H1 (cell line): Measurements from ENCODE around the gene HECTD4. TPM values are rescaled to one million over a fixed set of nuclear protein-coding genes. Genes with fewer than 3 reads are reported as not detected.

ENCODE experiments used
- CREB1 ChIP-seq: IDR thresholded peaks from 2 replicates; pipeline ENCODE4 v1.6.1; 2012; ENCODE audit warnings: inconsistent platforms
- FOSL1 ChIP-seq: IDR thresholded peaks from 2 replicates; pipeline ENCODE4 v1.6.1; 2011; ENCODE audit warnings: mild to moderate bottlenecking, low read depth, low read length, moderate library complexity; ENCODE audit not compliant: insufficient read depth
- SP2 ChIP-seq: IDR thresholded peaks from 2 replicates; pipeline ENCODE4 v1.6.1; 2012; ENCODE audit warnings: mild to moderate bottlenecking, low read length, inconsistent platforms
- USF2 ChIP-seq: IDR thresholded peaks from 2 replicates; pipeline ENCODE4 v1.6.1; 2011; ENCODE audit warnings: low read length, improper control_type of control experiment
- polyA plus RNA-seq, 7 experiments: library from polyadenylated mRNA; depleted of rRNA in 3 of 7; stranded (reverse) in 5 of 7; unstranded in 2 of 7; fragments of >200 nt in 5 of 7; fragments of 200-250 nt in 2 of 7; gene quantifications; 1 replicate in 5 of 7; 2 replicates in 1 of 7; 4 replicates in 1 of 7; pipeline versions ENCODE4 v1.2.1 to v1.2.3, GENCODE V29; 2011 to 2013; ENCODE audit warnings: missing spikeins in 2 of 7, mixed read lengths in 2 of 7
- total RNA-seq: library from RNA; stranded (reverse); fragmentation: NEBNext Ultra II Directional; extraction: Animal tissue kit (Norgen Biotek cat#: 25700); gene quantifications from 2 replicates; pipeline ENCODE4 v1.2.1, GENCODE V29; 2021

The HECTD4 gene
- total and polyA plus RNA-seq, 2 of the 8 experiments (the other 6 are each of a cell fraction or from before 2014, with no cell fraction given) = 6.5 to 33.7 TPM

GRCh38 chr12:112146123-112146522 lies 236.1 kb downstream of the HECTD4 start (continued):
- no peak for TF ChIP-seq USF2
- no peak for TF ChIP-seq FOSL1
- TF ChIP-seq SP2 = no peak
- TF ChIP-seq CREB1 = no peak
- TF ChIP-seq, all 59 proteins: peak for 0
